Breast epithelium (tissue), 3 donors: ENCODE measurements around the gene EN2.

Source experiments
- POLR2A ChIP-seq: fragments of 450-650 bp; IDR thresholded peaks from one replicate; pipeline ENCODE4 v1.6.1; 2016; ENCODE audit warnings: antibody characterized with exemption, mild to moderate bottlenecking, moderate library complexity
- POLR2AphosphoS5 ChIP-seq, 3 donors: sonication (generic); formaldehyde crosslinking; IDR thresholded peaks; one replicate each; pipeline ENCODE4 v1.6.1; 2017; ENCODE audit warnings: antibody characterized with exemption in 3 of 3
- TF ChIP-seq, protein P1 (sequence below), 3 donors: fragments of 450-650 bp; IDR thresholded peaks; one replicate each; pipeline ENCODE4 v1.5.1; 2016 to 2017; ENCODE audit warnings: antibody characterized with exemption in 3 of 3, mild to moderate bottlenecking in 3 of 3, moderate library complexity in 3 of 3

DNA sequence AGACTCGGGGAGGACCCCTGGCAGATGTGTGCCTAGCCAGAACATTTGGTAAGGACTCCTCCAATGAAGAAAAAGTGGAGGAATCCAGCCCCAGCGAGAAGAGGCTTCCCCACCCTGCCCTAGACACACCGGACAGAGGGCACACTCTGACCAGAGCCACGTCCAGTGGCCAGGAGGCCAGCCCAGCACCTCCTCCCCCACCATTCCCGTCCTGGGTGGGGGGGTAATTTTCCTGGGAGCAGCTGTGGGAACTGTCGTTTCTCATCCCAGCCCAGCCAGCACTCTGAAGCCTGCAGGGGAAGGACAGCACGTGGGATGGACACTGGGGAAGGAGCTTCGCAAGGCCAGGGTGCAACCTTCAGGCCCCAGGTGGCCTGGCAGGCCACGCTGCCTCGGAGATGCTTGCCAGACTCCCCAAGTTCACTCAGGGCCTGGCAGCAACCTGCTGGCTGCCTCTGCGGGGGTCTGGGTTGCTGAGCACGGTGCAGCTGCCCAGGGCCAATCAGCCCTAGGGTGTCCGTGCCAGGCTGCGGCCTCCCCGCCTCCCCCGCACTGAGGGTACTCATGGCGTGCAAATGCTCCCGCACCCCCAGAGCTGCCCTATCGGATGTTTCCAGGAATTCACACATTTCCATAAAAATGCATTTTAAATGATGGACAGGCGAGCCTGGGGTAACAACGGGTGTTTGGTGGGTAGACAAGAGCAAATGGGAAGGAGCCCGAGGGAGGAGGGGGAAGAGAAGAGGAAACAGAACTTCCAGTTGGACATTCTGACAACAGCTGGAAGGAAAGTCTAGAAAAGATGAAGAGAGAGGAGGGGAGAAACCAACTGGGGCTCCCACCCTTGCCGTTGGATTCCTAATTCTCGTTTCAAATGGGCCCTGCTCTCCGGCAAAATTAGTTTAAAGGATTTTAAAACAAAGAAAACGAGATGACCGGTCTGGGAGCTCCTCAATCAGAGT, 1.9 kb upstream of the EN2 start:
- no peak for TF ChIP-seq POLR2A
- TF ChIP-seq, protein P1, sequence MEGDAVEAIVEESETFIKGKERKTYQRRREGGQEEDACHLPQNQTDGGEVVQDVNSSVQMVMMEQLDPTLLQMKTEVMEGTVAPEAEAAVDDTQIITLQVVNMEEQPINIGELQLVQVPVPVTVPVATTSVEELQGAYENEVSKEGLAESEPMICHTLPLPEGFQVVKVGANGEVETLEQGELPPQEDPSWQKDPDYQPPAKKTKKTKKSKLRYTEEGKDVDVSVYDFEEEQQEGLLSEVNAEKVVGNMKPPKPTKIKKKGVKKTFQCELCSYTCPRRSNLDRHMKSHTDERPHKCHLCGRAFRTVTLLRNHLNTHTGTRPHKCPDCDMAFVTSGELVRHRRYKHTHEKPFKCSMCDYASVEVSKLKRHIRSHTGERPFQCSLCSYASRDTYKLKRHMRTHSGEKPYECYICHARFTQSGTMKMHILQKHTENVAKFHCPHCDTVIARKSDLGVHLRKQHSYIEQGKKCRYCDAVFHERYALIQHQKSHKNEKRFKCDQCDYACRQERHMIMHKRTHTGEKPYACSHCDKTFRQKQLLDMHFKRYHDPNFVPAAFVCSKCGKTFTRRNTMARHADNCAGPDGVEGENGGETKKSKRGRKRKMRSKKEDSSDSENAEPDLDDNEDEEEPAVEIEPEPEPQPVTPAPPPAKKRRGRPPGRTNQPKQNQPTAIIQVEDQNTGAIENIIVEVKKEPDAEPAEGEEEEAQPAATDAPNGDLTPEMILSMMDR (IDR thresholded peaks at IDR 0.05), result no peak
- TF ChIP-seq POLR2AphosphoS5 (IDR thresholded peaks at IDR 0.05), result no peak
